Fibroblast of lung (primary cell): ENCODE measurements around the gene PYGO2.

Experiments
- EZH2 ChIP-seq: IDR thresholded peaks from 2 replicates; pipeline ENCODE4 v1.5.1; 2012; ENCODE audit warnings: low read length, control low read depth, mild to moderate bottlenecking; ENCODE audit errors: missing control alignments
- TF ChIP-seq, protein P1 (sequence below), 2 donors: IDR thresholded peaks in 1 of 2; conservative IDR thresholded peaks in 1 of 2; 1 replicate in 1 of 2; 2 replicates in 1 of 2; pipeline ENCODE4 v1.5.1; 2011 to 2012; ENCODE audit warnings: low read length in 2 of 2, control low read depth in 1 of 2, inconsistent platforms in 1 of 2, low read depth in 1 of 2, mild to moderate bottlenecking in 1 of 2

DNA sequence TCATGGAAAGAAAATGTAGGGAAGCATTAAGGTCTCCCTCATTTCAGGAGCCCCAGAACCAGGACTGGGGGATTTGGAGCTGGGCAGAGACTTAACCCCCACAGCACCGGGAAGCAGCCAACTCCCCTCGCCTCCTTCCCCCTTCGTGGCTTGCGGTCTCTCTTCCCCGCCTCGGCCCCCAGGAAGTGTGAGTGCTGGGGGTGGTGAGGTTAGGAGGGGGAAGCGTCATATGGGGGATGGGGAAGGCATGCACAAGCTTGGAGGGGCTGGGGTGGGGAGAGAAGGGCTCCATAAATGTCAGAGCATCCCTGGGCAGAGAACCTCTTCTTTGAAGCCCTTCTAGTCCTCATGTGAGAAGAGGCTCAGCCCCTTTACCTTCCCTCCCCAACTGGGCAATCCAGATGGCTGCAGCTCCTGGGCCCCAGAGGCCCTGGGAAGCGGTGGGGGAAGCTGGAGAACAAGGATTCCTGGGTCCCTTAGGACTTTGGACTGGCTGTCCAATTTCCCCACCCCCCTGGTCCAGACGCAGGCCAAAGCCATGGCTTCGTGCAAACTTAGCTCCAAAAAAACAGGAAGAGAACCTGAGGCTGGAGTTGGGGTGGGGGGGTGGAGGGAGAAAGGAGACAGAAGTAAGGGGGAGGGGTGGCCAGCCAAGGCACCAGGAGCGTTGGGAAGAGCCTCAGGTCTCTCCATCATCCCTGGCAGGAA, 48.8 kb upstream of the PYGO2 start:
- TF ChIP-seq, protein P1, sequence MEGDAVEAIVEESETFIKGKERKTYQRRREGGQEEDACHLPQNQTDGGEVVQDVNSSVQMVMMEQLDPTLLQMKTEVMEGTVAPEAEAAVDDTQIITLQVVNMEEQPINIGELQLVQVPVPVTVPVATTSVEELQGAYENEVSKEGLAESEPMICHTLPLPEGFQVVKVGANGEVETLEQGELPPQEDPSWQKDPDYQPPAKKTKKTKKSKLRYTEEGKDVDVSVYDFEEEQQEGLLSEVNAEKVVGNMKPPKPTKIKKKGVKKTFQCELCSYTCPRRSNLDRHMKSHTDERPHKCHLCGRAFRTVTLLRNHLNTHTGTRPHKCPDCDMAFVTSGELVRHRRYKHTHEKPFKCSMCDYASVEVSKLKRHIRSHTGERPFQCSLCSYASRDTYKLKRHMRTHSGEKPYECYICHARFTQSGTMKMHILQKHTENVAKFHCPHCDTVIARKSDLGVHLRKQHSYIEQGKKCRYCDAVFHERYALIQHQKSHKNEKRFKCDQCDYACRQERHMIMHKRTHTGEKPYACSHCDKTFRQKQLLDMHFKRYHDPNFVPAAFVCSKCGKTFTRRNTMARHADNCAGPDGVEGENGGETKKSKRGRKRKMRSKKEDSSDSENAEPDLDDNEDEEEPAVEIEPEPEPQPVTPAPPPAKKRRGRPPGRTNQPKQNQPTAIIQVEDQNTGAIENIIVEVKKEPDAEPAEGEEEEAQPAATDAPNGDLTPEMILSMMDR (conservative IDR thresholded peaks at IDR 0.05 in 1 of 2, IDR thresholded peaks at IDR 0.05 in 1 of 2; ENCODE audit: low read depth in 1 of 2, low read length in 2 of 2) = no peak
- no peak for TF ChIP-seq EZH2
